Lower leg skin (tissue), 4 donors: Measurements from ENCODE around the gene GUF1. TPM values are rescaled to one million over a fixed set of nuclear protein-coding genes. Genes with fewer than 3 reads are reported as not detected.
"Not testable (repeated sequence)": the region's sequence is repeated elsewhere in the genome, so short reads cannot be mapped to it uniquely, and the experiment has no call there.

Source experiments
- DNase-seq, 2 donors: peaks; one replicate each; pipeline ENCODE4 v3.0.0-alpha.2; 2019; ENCODE audit warnings: low spot score in 2 of 2
- H3K4me3 ChIP-seq: fragments of 200-600 bp; sonication (generic); 2 replicates; pipeline ENCODE4 v1.5.1; 2017; ENCODE audit warnings: mild to moderate bottlenecking, low read depth; ENCODE audit not compliant: poor library complexity, severe bottlenecking
- POLR2A ChIP-seq, 2 donors: fragments of 450-650 bp; IDR thresholded peaks; one replicate each; pipeline ENCODE4 v1.6.1; 2016 to 2017; ENCODE audit warnings: antibody characterized with exemption in 2 of 2, mild to moderate bottlenecking in 1 of 2, moderate library complexity in 1 of 2
- WGBS, 2 donors: methylation state at CpG; one replicate each; pipeline ENCODE4 v1.1.5; 2018; 5-methylcytosine and 5-hydroxymethylcytosine counted together
- intact Hi-C: fragments of 100-400 bp; cut with DNase I; formaldehyde crosslinking; loops from one replicate; pipeline ENCODE4 v1.15.0; 2023; ENCODE audit warnings: low total_unique reads
- total RNA-seq, 4 donors: library from RNA; depleted of rRNA; stranded (reverse); fragments of >200 nt; gene quantifications; one replicate each; pipeline ENCODE4 v1.1.0, GENCODE V29; 2016
- TF ChIP-seq, protein P1 (sequence below), 3 donors: fragments of 450-650 bp; IDR thresholded peaks; one replicate each; pipeline ENCODE4 v1.5.1; 2016; ENCODE audit warnings: antibody characterized with exemption in 3 of 3, mild to moderate bottlenecking in 3 of 3, moderate library complexity in 2 of 3

Gene GUF1
- total RNA-seq, 4 donors from 2014 or later, result 13.4 to 19.8 (median 17.4) TPM

DNA sequence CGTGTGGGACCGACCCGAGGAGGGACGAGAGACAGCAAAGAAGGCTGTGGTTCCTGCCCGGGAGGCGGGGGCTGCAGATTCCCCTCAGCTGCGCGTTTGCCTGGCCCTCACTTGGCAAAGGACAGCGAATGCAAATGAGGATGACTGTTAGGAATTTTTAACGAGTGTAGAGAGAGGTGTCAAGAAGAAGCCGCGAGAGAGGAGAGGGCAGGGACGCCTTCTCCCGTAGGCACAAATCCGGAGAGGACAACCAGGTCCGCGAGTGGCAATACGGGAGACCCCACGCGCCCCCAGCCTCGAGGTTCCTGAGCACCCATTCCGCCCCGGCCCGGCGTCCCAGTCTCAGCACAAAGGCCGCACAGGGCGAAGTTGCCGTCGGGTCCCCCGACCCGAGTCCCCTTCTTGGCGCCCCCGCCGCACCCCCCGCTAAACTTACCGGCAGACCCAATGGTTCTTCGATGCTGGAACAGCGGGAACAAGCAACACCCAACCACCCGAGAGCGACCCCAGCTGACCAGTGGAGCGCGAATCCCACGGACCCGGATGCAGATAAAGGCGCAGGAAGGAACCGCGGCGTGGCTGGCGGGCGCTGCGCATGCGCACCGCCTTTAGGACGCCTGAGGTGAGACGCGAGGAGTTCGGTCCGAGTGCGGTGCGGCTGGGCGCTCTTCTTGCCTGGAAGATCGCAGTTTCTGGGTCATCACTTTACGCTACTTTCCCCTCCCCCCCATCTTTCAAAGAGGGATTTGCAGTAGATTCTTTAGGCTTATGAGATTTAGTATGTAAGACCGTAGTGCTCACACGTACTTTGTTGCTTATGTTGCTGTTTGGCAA, 48.0 kb downstream of the GUF1 start, which contains the start of gene GNPDA2:
Gene GNPDA2 (minus strand): TSS at position 519 of the 834 bp plus-strand sequence. CDS start 4,349 bp downstream, outside the sequence.
- peak within 1 kb of the TSS; percentile 70 for H3K4me3 ChIP-seq
- TF ChIP-seq, protein P1, sequence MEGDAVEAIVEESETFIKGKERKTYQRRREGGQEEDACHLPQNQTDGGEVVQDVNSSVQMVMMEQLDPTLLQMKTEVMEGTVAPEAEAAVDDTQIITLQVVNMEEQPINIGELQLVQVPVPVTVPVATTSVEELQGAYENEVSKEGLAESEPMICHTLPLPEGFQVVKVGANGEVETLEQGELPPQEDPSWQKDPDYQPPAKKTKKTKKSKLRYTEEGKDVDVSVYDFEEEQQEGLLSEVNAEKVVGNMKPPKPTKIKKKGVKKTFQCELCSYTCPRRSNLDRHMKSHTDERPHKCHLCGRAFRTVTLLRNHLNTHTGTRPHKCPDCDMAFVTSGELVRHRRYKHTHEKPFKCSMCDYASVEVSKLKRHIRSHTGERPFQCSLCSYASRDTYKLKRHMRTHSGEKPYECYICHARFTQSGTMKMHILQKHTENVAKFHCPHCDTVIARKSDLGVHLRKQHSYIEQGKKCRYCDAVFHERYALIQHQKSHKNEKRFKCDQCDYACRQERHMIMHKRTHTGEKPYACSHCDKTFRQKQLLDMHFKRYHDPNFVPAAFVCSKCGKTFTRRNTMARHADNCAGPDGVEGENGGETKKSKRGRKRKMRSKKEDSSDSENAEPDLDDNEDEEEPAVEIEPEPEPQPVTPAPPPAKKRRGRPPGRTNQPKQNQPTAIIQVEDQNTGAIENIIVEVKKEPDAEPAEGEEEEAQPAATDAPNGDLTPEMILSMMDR (IDR thresholded peaks at IDR 0.05), result no peak
- TF ChIP-seq POLR2A (IDR thresholded peaks at IDR 0.05), result no peak
- peak; percentile 83 to 97 for DNase-seq
- intact Hi-C loops, result no loop called here
- 0 to 1% methylated on average over 39 to 52 of the region's 65 CpGs for WGBS, 2 donors

DNA sequence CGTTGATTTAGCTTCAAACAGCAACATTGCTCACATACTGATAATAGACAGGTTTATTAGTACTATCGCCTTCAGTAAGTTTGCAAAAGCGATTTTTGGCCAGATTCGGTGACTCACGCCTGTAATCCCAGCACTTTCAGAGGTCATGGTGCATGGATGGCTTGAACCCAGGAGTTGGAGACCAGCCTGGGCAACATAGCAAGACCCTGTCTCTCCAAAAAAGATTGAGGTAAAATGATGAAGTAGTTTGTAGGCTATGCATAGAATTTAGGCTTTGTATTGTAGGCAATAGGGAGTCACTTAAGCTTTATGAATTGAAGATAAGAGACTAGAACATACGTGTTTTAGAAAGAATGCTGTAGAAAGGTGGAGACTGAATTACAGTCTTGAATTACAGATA, 49.3 kb downstream of the GUF1 start:
- TF ChIP-seq, protein P1 (IDR thresholded peaks at IDR 0.05), result no peak
- no peak for TF ChIP-seq POLR2A (IDR thresholded peaks at IDR 0.05)
- no peak overlapping the region for H3K4me3 ChIP-seq
- no peak for DNase-seq
- 82 to 90% methylated on average over 6 of the region's 6 CpGs for WGBS, 2 donors
- intact Hi-C loops, result no loop called here

DNA sequence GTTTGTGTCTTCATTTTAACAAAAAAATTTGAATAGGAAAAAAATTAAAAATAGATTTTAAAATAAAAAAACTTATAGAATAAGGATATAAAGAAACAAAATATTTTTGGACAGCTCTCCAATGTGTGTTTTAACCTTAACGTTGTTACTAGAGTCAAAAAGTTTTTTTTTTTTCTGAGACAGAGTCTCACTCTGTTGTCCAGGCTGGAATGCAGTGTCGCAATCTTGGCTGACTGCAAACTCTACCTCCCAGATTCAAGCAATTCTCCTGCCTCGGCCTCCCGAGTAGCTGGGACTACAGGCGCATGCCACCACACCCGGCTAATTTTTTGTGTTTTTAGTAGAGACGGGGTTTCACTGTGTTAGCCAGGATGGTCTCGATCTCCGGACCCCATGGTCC, 50.5 kb downstream of the GUF1 start:
- WGBS, 2 donors, result 91 to 95% methylated on average over 9 of the region's 9 CpGs
- DNase-seq, H3K4me3 ChIP-seq, intact Hi-C loops: not testable (repeated sequence)

DNA sequence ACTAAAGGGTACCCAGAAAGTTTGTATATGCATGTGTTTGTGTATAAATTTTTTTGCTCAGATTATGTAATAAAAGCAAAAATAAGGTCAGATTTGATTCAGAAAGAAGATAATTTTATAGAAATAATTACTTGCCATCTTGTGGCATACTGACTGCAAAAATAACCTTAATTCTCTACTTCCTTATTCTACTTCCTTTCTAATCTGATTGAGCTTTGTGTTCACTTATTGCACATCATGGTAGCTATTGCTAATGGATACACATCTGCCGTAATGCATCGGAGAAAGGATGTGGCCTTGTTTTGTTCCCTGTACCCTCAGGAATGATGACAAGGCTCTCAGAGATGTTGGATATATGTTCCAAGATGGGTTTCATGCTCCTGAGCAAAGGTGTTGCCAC, 58.7 kb downstream of the GUF1 start:
- TF ChIP-seq, protein P1 (IDR thresholded peaks at IDR 0.05), result no peak
- no peak for TF ChIP-seq POLR2A (IDR thresholded peaks at IDR 0.05)
- intact Hi-C loops, result no loop called here
- 91 to 92% methylated on average over 2 of the region's 2 CpGs for WGBS, 2 donors
- DNase-seq, result no peak
- no peak overlapping the region for H3K4me3 ChIP-seq

DNA sequence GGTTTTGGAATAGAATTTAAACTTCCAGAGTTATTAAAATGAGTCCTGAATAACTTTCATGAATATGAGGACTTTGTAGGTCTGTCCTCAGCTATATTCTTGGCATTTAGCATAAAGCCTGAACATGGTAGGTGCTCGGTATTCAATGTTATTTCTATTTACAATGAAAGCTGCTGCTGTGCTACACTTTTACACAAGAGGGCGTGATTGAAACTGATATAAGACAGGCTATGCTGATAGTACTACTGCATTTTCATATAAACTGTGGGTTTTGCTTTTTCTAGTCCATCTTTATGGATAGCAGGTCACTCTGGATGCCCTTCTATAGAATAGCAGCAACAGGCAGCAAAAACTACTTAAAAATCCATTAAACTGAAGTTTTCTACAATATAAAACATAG, 60.4 kb downstream of the GUF1 start:
- TF ChIP-seq, protein P1 (IDR thresholded peaks at IDR 0.05), result no peak
- TF ChIP-seq POLR2A (IDR thresholded peaks at IDR 0.05), result no peak
- intact Hi-C loops, result no loop called here
- WGBS, 2 donors, result 14 to 28% methylated on average over 2 of the region's 2 CpGs
- no peak for DNase-seq
- no peak overlapping the region for H3K4me3 ChIP-seq

DNA sequence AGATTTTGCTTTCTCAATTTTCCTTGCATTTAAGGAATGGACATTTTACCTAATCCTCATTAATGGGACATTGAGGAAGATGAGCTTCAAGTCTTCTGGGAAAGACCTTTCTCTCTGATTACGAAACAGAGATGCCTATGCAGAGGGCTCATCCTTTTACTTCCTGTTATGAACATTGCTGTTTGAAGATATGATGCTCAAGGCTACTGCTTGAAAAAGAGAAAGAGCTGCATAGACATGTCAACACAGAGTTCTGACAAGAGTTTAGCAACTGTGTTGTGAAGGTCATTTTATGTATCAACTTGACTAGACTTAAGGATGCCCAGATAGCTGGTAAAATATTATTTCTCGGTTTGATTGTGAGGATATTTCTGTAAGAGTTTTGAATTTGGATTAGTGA, 62.0 kb downstream of the GUF1 start:
- H3K4me3 ChIP-seq, result no peak overlapping the region
- 86 to 88% methylated on average over 2 of the region's 2 CpGs for WGBS, 2 donors
- TF ChIP-seq POLR2A (IDR thresholded peaks at IDR 0.05), result no peak
- TF ChIP-seq, protein P1 (IDR thresholded peaks at IDR 0.05), result no peak
- intact Hi-C loops, result no loop called here
- DNase-seq, result no peak

Other genes starting within 250 kb of the GUF1 start
- 1 to 10 TPM in 1 of 4 donors, under 1 TPM in 3; 0.26 to 2.9 (median 0.36) TPM for gene KCTD8, start 229.6 kb upstream of the GUF1 start, total RNA-seq
- under 1 TPM in 1 of 4 donors, not detected in 3; 0.29 TPM for gene YIPF7, start 26.8 kb upstream of the GUF1 start, total RNA-seq
- gene GNPDA2, start 48.1 kb downstream of the GUF1 start, total RNA-seq, result 10 to 100 TPM in 3 of 4 donors, 1 to 10 TPM in 1; 9.4 to 15.6 (median 12.6) TPM